ENCODE data around the gene PAF1. TPM values are rescaled to one million over a fixed set of nuclear protein-coding genes. Genes with fewer than 3 reads are reported as not detected.

Gene PAF1
- total and polyA plus RNA-seq, 2 of the 13 experiments (the other 11 are each of a cell fraction or from before 2014, with no cell fraction given): 30.2 to 31.1 TPM

DNA sequence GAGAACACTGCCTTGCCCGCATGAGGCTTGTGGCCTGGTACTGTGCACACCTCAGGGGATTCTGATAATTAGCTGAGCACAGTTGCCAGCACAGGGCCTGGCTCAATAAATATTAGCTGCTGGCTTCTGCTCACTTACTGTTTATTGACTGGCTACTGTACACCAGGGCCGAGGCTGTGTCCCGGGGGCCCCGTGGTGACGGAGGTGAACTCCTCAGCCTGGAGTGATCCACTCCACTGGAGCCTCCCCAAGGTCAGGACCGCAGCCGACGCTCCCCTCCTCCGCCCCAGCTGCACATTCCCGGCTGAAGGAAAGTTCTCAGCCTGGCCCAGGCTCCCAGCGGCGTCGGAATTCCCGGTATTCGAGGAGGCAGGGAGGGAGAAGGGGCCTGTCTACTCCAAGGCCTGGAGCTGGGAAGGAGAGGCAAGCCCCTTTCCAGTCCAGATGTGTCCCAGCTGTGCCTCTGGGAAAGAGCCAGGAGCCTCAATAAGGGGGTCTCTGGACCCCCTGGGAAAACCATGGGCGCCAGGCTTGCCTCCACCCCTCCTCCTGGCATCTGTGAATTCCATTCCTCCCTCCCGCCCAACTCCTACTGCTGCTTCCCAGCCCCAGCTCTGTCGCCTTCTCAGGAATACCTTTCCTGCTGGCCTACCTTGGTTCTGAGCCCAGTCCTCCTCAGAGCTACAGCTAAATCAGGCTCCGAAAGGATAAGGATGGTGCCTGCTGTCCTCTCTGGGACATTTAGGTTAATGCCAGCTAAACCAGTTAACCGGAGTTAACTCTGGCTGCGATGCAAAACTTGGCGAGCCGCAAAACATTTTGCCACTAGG, 37.6 kb upstream of the PAF1 start (continued):
- TF ChIP-seq, protein P1, sequence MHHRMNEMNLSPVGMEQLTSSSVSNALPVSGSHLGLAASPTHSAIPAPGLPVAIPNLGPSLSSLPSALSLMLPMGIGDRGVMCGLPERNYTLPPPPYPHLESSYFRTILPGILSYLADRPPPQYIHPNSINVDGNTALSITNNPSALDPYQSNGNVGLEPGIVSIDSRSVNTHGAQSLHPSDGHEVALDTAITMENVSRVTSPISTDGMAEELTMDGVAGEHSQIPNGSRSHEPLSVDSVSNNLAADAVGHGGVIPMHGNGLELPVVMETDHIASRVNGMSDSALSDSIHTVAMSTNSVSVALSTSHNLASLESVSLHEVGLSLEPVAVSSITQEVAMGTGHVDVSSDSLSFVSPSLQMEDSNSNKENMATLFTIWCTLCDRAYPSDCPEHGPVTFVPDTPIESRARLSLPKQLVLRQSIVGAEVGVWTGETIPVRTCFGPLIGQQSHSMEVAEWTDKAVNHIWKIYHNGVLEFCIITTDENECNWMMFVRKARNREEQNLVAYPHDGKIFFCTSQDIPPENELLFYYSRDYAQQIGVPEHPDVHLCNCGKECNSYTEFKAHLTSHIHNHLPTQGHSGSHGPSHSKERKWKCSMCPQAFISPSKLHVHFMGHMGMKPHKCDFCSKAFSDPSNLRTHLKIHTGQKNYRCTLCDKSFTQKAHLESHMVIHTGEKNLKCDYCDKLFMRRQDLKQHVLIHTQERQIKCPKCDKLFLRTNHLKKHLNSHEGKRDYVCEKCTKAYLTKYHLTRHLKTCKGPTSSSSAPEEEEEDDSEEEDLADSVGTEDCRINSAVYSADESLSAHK (CRISPR knock-in tag; IDR thresholded peaks at IDR 0.05; ENCODE audit: borderline replicate concordance): no peak
- no peak for TF ChIP-seq TBL1XR1 (IDR thresholded peaks at IDR 0.05; ENCODE audit: borderline replicate concordance, low read length, partially characterized antibody)
- no peak for TF ChIP-seq HDAC6 (IDR thresholded peaks at IDR 0.05; ENCODE audit: low read depth, low read length)
- TF ChIP-seq CHCHD3 (CRISPR knock-in tag; IDR thresholded peaks at IDR 0.05): no peak
- no peak for TF ChIP-seq ZNF205 (CRISPR knock-in tag; IDR thresholded peaks at IDR 0.05)
- TF ChIP-seq, protein P2, sequence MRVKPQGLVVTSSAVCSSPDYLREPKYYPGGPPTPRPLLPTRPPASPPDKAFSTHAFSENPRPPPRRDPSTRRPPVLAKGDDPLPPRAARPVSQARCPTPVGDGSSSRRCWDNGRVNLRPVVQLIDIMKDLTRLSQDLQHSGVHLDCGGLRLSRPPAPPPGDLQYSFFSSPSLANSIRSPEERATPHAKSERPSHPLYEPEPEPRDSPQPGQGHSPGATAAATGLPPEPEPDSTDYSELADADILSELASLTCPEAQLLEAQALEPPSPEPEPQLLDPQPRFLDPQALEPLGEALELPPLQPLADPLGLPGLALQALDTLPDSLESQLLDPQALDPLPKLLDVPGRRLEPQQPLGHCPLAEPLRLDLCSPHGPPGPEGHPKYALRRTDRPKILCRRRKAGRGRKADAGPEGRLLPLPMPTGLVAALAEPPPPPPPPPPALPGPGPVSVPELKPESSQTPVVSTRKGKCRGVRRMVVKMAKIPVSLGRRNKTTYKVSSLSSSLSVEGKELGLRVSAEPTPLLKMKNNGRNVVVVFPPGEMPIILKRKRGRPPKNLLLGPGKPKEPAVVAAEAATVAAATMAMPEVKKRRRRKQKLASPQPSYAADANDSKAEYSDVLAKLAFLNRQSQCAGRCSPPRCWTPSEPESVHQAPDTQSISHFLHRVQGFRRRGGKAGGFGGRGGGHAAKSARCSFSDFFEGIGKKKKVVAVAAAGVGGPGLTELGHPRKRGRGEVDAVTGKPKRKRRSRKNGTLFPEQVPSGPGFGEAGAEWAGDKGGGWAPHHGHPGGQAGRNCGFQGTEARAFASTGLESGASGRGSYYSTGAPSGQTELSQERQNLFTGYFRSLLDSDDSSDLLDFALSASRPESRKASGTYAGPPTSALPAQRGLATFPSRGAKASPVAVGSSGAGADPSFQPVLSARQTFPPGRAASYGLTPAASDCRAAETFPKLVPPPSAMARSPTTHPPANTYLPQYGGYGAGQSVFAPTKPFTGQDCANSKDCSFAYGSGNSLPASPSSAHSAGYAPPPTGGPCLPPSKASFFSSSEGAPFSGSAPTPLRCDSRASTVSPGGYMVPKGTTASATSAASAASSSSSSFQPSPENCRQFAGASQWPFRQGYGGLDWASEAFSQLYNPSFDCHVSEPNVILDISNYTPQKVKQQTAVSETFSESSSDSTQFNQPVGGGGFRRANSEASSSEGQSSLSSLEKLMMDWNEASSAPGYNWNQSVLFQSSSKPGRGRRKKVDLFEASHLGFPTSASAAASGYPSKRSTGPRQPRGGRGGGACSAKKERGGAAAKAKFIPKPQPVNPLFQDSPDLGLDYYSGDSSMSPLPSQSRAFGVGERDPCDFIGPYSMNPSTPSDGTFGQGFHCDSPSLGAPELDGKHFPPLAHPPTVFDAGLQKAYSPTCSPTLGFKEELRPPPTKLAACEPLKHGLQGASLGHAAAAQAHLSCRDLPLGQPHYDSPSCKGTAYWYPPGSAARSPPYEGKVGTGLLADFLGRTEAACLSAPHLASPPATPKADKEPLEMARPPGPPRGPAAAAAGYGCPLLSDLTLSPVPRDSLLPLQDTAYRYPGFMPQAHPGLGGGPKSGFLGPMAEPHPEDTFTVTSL (CRISPR knock-in tag; IDR thresholded peaks at IDR 0.05; ENCODE audit: borderline replicate concordance): no peak
- TF ChIP-seq ZNF644 (CRISPR knock-in tag; IDR thresholded peaks at IDR 0.05; ENCODE audit: low read depth): no peak
- peak; percentile 29; the same call in 1 of the 2 replicates for TF ChIP-seq ZNF768 (CRISPR knock-in tag; IDR thresholded peaks at IDR 0.05)
- TF ChIP-seq ATF2 (CRISPR knock-in tag; IDR thresholded peaks at IDR 0.05): peak; percentile 37; the same call in 1 of the 2 replicates
- no peak for TF ChIP-seq ZNF609 (CRISPR knock-in tag; IDR thresholded peaks at IDR 0.05; ENCODE audit: borderline replicate concordance)
- no peak for TF ChIP-seq ZNF589 (CRISPR knock-in tag; conservative IDR thresholded peaks at IDR 0.05)

Data from HepG2 (cell line).